H1 (cell line): Measurements from ENCODE around the gene NTRK1. TPM values are rescaled to one million over a fixed set of nuclear protein-coding genes. Genes with fewer than 3 reads are reported as not detected.

Experiments used
- CHD2 ChIP-seq: IDR thresholded peaks from 2 replicates; pipeline ENCODE4 v1.6.1; 2012; ENCODE audit warnings: low read length, improper control_type of control experiment
- EZH2 ChIP-seq: fragments of 200-600 bp; sonication (generic); IDR thresholded peaks from 2 replicates; pipeline ENCODE4 v1.7.1; 2012; ENCODE audit warnings: low read depth, mild to moderate bottlenecking, moderate library complexity, low read length, inconsistent platforms; ENCODE audit not compliant: severe bottlenecking
- GTF2F1 ChIP-seq: IDR thresholded peaks from 2 replicates; pipeline ENCODE4 v1.6.1; 2012; ENCODE audit warnings: low read depth, low read length, improper control_type of control experiment, borderline replicate concordance
- HDAC2 ChIP-seq, 2 experiments: fragments of 300-600 bp in 1 of 2; sonication (generic) in 1 of 2; IDR thresholded peaks; 2 replicates each; pipeline ENCODE4 v1.6.1; 2011 to 2012; ENCODE audit warnings: low read depth in 2 of 2, low read length in 2 of 2, mild to moderate bottlenecking in 2 of 2, moderate library complexity in 2 of 2, borderline replicate concordance in 1 of 2, inconsistent platforms in 1 of 2
- JUND ChIP-seq: IDR thresholded peaks from 2 replicates; pipeline ENCODE4 v1.6.1; 2011; ENCODE audit warnings: mild to moderate bottlenecking, improper control_type of control experiment, low read length
- SIX5 ChIP-seq: IDR thresholded peaks from 2 replicates; pipeline ENCODE4 v1.6.1; 2011; ENCODE audit warnings: mild to moderate bottlenecking, low read depth, low read length
- polyA plus RNA-seq, 7 experiments: library from polyadenylated mRNA; depleted of rRNA in 3 of 7; stranded (reverse) in 5 of 7; unstranded in 2 of 7; fragments of >200 nt in 5 of 7; fragments of 200-250 nt in 2 of 7; gene quantifications; 1 replicate in 5 of 7; 2 replicates in 1 of 7; 4 replicates in 1 of 7; pipeline versions ENCODE4 v1.2.1 to v1.2.3, GENCODE V29; 2011 to 2013; ENCODE audit warnings: missing spikeins in 2 of 7, mixed read lengths in 2 of 7
- total RNA-seq: library from RNA; stranded (reverse); fragmentation: NEBNext Ultra II Directional; extraction: Animal tissue kit (Norgen Biotek cat#: 25700); gene quantifications from 2 replicates; pipeline ENCODE4 v1.2.1, GENCODE V29; 2021

Gene NTRK1
- total and polyA plus RNA-seq, 2 of the 8 experiments (the other 6 are each of a cell fraction or from before 2014, with no cell fraction given) = 0.12 to 0.24 TPM

DNA sequence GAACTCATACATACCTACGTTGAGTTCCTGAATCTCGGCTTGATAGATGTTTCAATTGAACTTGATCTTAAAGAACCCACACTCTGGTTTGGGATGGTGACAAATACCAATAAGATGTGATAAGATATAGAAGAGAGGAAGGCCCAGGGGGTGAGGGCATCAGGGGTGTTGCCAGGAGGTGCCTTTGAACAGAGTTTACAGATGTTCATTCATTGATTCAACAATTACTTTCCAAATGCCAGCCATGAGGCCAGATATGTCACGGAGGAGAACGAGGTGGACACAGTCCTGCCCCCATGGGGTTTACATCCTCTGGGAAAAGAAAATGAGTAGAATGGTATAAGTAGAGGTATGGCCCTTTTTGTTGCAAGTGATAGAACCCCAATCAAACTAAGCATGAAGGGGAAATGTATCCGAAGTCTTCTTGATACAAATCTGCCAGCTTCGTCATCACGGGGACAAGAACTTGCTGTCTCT, 60.4 kb downstream of the NTRK1 start (continued):
- no peak for TF ChIP-seq HDAC2 (IDR thresholded peaks at IDR 0.05; ENCODE audit: borderline replicate concordance in 1 of 2, low read depth in 2 of 2, low read length in 2 of 2)
- TF ChIP-seq GTF2F1 = no peak
- no peak for TF ChIP-seq SIX5
- no peak for TF ChIP-seq CHD2
- peak; percentile 78 for TF ChIP-seq EZH2
- TF ChIP-seq JUND = no peak
